AG04449 (cell line): Measurements from ENCODE around the gene MAP3K19.
"Not testable (repeated sequence)": the region's sequence is repeated elsewhere in the genome, so short reads cannot be mapped to it uniquely, and the experiment has no call there.

Experiments
- CTCF ChIA-PET: fragments of 350-600 bp; formaldehyde crosslinking; extraction: SDS; loops from one replicate; lab custom pipeline; 2021; ENCODE audit warnings: antibody characterized with exemption; lab: Yijun Ruan, JAX
- POLR2A ChIA-PET: fragments of 400-600, 350-600 bp; formaldehyde crosslinking; extraction: SDS; loops from one replicate; lab custom pipeline; 2020; ENCODE audit warnings: antibody characterized with exemption, inconsistent platforms; lab: Yijun Ruan, JAX
- DNase-seq: peaks from one replicate; pipeline ENCODE4 v3.0.0-alpha.2; 2010; ENCODE audit warnings: low read depth, low spot score
- H3K4me3 ChIP-seq: 2 replicates; pipeline ENCODE4 v1.5.1; 2011; ENCODE audit warnings: low read depth, mild to moderate bottlenecking, control low read depth, low read length
- CTCF ChIP-seq: IDR thresholded peaks from one replicate; pipeline ENCODE4 v1.5.1; 2011; ENCODE audit warnings: mild to moderate bottlenecking, moderate library complexity, low read length, control low read depth, inconsistent platforms; ENCODE audit not compliant: insufficient read depth; ENCODE audit errors: missing control alignments

MAP3K19 gene

GRCh38 chr2:134980639-134981038 is 66.6 kb downstream of the MAP3K19 start:
- no peak overlapping the region for H3K4me3 ChIP-seq
- no peak for DNase-seq
- ChIA-PET POLR2A (no interaction called here), CTCF (no interaction called here)
- TF ChIP-seq CTCF = no peak

- H3K4me3 ChIP-seq = no peak overlapping the region
- POLR2A ChIA-PET = no interaction called here
- no peak for DNase-seq
- CTCF ChIA-PET = no interaction called here
- no peak for TF ChIP-seq CTCF
Measured at GRCh38 chr2:134979221-134979620, 68.0 kb downstream of the MAP3K19 start.

DNA sequence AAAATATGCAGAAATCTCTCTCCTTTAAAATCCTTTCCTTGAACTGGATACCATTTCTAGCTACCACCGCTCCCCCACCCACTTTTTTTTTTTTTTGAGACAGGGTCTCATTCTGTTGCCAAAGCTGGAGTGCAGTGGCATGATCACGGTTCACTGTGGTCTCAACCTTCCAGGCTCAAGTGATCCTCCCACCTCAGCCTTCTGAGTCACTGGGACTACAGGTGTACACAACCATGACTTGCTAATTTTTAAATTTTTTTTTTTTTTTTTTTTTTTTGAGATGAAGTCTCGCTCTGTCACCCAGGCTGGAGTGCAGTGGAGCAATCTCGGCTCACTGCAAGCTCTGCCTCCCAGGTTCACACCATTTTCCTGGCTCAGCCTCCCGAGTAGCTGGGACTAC is 70.1 kb downstream of the MAP3K19 start:
- CTCF ChIA-PET = interaction anchor here (0.6 to 1.5 kb wide), 2 partner anchors 12 to 849 kb away, joined by 3 read pairs; no protein-coding TSS in a partner anchor
- DNase-seq, H3K4me3 ChIP-seq, POLR2A ChIA-PET: not testable (repeated sequence)

DNA sequence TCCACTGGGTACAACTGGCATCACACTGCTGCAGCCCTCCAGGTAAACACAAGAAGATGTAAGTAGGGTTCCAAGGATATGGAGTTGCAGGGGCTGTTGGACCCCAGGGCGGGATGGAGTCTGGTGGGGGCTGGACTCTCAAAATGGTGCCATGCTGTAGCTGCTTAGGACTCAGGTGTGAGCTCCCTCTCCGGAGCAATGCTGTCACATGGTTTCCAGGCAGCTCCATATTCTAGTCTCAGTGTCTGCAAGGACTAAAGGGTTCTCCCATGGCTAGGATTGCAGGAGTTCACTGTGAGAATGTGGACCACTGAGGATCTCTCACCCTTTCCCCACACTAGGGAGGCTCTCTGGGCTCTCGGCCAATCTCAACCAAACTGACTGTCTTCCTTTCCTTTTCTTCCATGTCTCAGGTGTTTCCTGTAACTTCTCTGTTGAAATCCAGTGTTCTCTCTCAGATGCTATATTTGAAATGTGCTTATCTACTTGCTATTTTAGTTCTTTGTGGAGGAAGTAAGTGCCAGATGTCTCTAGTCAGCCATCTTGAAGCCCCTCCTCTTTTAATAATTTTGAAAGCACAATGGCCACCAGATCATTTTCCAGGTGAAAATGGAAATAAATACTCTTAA is 71.1 kb downstream of the MAP3K19 start:
- no peak for DNase-seq
- POLR2A ChIA-PET = no interaction called here
- CTCF ChIA-PET = interaction anchor here (1.5 kb wide), 1 partner anchor 13 kb away, joined by 3 read pairs; no protein-coding TSS in a partner anchor
- no peak overlapping the region for H3K4me3 ChIP-seq
- no peak for TF ChIP-seq CTCF

DNA sequence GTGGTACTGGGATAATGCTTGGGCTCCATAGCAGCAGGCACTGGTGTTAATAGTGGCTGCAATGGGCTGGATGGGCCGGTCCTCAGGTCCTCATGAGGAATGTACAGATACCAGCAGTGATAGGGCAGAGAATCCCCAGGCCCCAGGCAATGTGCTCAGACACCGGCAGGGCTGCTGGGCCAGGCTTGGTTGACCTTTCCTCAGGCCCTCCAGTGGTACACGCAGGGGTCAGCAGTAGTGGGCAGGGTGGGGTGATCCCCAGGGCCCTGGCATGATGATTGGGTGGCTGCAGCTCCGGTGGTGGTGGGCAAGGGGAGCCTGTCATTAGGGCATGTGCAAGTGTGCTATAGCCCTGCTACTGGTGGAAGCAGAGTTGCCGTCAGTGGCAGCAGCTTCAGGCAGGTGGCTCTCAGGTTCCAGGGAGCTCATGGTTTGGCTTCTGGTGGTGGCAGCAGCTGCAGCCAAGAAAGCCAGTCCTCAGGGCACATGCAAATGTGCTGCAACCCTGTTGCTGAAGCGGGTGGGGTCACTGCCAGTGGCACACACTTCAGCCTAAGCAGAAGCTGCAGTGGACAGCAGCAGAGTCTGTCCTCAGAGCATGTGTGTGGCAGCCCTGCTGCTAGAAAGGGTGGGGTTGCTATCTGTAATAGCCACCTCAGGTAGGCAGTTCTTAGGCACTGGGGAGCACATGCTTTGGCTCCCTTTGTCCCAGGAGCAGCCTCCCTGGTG is 71.8 kb downstream of the MAP3K19 start:
- no peak overlapping the region for H3K4me3 ChIP-seq
- TF ChIP-seq CTCF = no peak
- ChIA-PET CTCF (no interaction called here), POLR2A (no interaction called here)
- DNase-seq = no peak

- no peak overlapping the region for H3K4me3 ChIP-seq
- TF ChIP-seq CTCF = no peak
- CTCF ChIA-PET = interaction anchor here (1.3 kb wide), 1 partner anchor 16 kb away, joined by 4 read pairs; no protein-coding TSS in a partner anchor
- no peak for DNase-seq
- POLR2A ChIA-PET = no interaction called here
Measured at GRCh38 chr2:134973241-134974138, 73.8 kb downstream of the MAP3K19 start.

- POLR2A ChIA-PET, CTCF ChIA-PET, H3K4me3 ChIP-seq, DNase-seq: not testable (repeated sequence)
Measured at GRCh38 chr2:134967166-134967565, 80.1 kb downstream of the MAP3K19 start.
